ENCODE data around the gene NES.

NES gene

DNA sequence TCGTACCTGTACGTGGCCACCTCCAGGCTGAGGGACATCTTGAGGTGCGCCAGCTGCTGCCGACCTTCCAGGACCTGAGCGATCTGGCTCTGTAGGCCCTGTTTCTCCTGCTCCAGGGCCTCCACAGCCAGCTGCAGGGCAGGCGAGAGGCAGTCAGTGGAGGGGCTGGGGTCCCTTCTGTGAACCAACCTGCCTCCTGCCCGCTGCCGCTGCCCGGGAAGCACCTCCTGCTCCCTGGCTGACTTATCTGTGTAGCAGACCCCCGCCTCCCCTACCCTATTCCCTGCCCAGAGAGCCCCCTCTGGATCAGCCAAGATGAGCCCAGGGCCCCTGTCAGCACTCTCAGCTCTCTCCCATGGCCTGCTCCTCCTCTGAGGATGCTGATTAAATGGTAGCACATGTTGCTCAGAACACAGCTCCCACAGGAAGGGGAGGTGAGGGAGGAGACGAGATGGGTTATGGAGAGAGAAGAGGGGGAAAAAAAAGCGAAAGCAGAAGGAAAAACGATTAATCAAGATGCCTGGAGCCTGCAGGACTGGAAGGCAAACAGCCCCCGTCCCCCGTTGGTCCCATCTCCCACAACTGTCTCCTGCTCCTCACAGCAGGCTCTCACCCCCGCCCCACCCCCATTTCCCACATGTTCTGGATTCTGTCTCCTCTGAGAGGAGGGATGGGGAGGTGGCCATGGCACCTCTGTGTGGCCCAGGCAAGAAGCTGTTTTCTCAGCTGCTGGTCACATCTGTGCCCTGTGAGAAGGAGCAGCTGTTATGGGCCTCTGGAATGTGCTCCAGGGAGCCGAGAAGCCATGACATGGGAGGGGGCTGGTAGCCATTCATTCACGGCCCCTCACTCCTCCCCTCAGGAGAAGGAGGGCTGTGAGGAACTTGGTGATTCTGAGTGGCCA is 1.7 kb downstream of the NES start:
- Histone ChIP-seq H3K4me3 (replicated peaks; ENCODE audit: insufficient read depth, low read length) (no peak overlapping the region), H3K27ac (replicated peaks) (no peak overlapping the region), H3K27me3 (ENCODE audit: insufficient read depth, poor library complexity, severe bottlenecking) (peaks cover 76% of the 10 kb centered on the region)
- DNase-seq (ENCODE audit: low read depth in 1 of 2, low spot score in 1 of 2): no peak
- no peak for TF ChIP-seq GABPA (IDR thresholded peaks at IDR 0.05; ENCODE audit: low read depth)
- TF ChIP-seq, protein P1, sequence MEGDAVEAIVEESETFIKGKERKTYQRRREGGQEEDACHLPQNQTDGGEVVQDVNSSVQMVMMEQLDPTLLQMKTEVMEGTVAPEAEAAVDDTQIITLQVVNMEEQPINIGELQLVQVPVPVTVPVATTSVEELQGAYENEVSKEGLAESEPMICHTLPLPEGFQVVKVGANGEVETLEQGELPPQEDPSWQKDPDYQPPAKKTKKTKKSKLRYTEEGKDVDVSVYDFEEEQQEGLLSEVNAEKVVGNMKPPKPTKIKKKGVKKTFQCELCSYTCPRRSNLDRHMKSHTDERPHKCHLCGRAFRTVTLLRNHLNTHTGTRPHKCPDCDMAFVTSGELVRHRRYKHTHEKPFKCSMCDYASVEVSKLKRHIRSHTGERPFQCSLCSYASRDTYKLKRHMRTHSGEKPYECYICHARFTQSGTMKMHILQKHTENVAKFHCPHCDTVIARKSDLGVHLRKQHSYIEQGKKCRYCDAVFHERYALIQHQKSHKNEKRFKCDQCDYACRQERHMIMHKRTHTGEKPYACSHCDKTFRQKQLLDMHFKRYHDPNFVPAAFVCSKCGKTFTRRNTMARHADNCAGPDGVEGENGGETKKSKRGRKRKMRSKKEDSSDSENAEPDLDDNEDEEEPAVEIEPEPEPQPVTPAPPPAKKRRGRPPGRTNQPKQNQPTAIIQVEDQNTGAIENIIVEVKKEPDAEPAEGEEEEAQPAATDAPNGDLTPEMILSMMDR (IDR thresholded peaks at IDR 0.05; ENCODE audit: insufficient read depth, low read length): no peak
- no peak for TF ChIP-seq POLR2AphosphoS5 (IDR thresholded peaks at IDR 0.05; ENCODE audit: low read depth)
- TF ChIP-seq, protein P2, sequence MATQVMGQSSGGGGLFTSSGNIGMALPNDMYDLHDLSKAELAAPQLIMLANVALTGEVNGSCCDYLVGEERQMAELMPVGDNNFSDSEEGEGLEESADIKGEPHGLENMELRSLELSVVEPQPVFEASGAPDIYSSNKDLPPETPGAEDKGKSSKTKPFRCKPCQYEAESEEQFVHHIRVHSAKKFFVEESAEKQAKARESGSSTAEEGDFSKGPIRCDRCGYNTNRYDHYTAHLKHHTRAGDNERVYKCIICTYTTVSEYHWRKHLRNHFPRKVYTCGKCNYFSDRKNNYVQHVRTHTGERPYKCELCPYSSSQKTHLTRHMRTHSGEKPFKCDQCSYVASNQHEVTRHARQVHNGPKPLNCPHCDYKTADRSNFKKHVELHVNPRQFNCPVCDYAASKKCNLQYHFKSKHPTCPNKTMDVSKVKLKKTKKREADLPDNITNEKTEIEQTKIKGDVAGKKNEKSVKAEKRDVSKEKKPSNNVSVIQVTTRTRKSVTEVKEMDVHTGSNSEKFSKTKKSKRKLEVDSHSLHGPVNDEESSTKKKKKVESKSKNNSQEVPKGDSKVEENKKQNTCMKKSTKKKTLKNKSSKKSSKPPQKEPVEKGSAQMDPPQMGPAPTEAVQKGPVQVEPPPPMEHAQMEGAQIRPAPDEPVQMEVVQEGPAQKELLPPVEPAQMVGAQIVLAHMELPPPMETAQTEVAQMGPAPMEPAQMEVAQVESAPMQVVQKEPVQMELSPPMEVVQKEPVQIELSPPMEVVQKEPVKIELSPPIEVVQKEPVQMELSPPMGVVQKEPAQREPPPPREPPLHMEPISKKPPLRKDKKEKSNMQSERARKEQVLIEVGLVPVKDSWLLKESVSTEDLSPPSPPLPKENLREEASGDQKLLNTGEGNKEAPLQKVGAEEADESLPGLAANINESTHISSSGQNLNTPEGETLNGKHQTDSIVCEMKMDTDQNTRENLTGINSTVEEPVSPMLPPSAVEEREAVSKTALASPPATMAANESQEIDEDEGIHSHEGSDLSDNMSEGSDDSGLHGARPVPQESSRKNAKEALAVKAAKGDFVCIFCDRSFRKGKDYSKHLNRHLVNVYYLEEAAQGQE (IDR thresholded peaks at IDR 0.05; ENCODE audit: insufficient replicate concordance, low read depth): no peak
- no peak for TF ChIP-seq SPI1 (IDR thresholded peaks at IDR 0.05; ENCODE audit: borderline replicate concordance, low read depth)

DNA sequence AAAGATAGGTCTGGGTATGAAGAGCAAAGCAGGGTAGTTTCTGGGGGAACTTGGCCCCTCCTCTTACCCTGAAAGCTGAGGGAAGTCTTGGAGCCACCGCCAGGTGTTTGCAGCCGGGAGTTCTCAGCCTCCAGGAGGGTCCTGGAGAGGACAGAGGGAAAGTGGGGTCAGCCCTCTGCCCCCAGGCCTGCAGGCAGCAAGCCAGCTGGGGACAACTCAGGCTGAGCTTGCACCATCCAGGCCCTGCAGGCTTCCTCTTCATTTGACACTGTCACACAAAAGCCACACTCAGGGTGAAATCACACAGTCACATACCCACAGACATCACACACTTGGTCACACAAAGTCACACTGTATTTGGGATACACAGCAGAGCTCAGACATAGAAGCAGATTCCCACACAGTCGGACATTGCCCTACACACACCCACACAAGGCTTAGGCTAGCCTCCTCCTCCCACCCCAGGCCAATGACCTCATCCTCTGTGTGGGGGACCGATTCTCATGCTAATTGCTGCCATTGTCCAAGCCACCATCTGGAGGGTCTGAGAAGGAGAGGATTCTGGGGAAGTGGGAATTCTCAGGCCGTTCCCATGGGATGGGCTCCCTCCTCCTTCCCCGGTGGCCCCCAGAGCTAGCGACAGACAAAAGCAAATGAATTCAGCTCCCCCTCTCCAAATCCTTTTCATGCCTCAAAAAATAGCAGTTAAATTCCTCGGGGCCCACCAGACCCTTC is 3.7 kb downstream of the NES start:
- Histone ChIP-seq H3K27ac (replicated peaks) (no peak overlapping the region), H3K4me3 (replicated peaks; ENCODE audit: insufficient read depth, low read length) (no peak overlapping the region), H3K27me3 (ENCODE audit: insufficient read depth, poor library complexity, severe bottlenecking) (peaks cover 64% of the 10 kb centered on the region)
- DNase-seq (ENCODE audit: low read depth in 1 of 2, low spot score in 1 of 2): no peak
- no peak for TF ChIP-seq GABPA (IDR thresholded peaks at IDR 0.05; ENCODE audit: low read depth)

DNA sequence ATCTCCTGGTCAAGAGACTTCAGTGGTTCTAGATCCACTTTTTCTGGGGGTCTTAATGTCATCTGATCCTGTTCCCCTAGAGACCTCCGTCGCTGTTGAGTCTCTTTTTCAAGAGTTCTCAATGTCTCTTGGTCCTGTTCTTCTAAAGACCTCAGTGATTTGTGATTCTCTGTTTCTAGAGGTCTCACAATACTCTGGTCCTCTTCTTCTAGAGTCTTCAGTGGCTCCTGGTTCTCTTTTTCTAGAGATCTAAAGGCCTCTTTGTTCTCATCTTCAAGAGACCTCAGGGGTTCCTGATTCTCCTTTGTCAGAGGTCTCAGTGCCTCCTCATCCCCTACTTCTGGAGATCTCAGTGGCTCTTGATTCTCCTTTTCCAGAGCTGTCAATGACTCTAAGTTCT is 5.4 kb downstream of the NES start:
- DNase-seq (ENCODE audit: low read depth in 1 of 2, low spot score in 1 of 2): no peak
- no peak overlapping the region for H3K4me3 ChIP-seq (replicated peaks; ENCODE audit: insufficient read depth, low read length)
- H3K27me3 ChIP-seq (ENCODE audit: insufficient read depth, poor library complexity, severe bottlenecking): peaks cover 51% of the 10 kb centered on the region
- H3K27ac ChIP-seq (replicated peaks): no peak overlapping the region
- TF ChIP-seq, protein P1 (IDR thresholded peaks at IDR 0.05; ENCODE audit: insufficient read depth, low read length): no peak
- TF ChIP-seq POLR2AphosphoS5 (IDR thresholded peaks at IDR 0.05; ENCODE audit: low read depth) (no peak), SPI1 (IDR thresholded peaks at IDR 0.05; ENCODE audit: borderline replicate concordance, low read depth) (no peak), GABPA (IDR thresholded peaks at IDR 0.05; ENCODE audit: low read depth) (no peak)
- TF ChIP-seq, protein P2 (IDR thresholded peaks at IDR 0.05; ENCODE audit: insufficient replicate concordance, low read depth): no peak

DNA sequence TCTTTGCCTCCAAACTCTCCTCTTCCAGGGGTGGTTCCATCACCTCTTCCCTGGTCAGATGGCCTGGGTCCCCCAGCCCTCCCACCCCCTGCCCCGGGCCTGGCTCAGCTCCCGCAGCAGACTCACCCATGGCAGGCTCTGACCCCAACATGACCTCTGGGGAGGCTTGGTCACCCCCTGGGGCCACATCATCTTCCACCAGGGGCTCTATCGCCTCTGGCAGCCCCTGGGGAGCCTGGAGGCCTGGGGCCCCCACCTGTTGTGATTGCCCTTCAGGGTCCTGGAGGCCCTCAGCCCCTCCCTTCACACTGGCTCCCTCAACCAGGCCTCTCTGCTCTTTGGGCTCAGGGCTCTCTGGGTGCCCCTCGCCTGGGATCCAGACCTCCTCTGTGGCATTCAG is 6.4 kb downstream of the NES start:
- H3K27ac ChIP-seq (replicated peaks): no peak overlapping the region
- no peak overlapping the region for H3K4me3 ChIP-seq (replicated peaks; ENCODE audit: insufficient read depth, low read length)
- no peak for DNase-seq (ENCODE audit: low read depth in 1 of 2, low spot score in 1 of 2)
- TF ChIP-seq POLR2AphosphoS5 (IDR thresholded peaks at IDR 0.05; ENCODE audit: low read depth): no peak
- no peak for TF ChIP-seq SPI1 (IDR thresholded peaks at IDR 0.05; ENCODE audit: borderline replicate concordance, low read depth)
- TF ChIP-seq, protein P1 (IDR thresholded peaks at IDR 0.05; ENCODE audit: insufficient read depth, low read length): no peak
- TF ChIP-seq GABPA (IDR thresholded peaks at IDR 0.05; ENCODE audit: low read depth): no peak
- peaks cover 44% of the 10 kb centered on the region for H3K27me3 ChIP-seq (ENCODE audit: insufficient read depth, poor library complexity, severe bottlenecking)
